Left renal pelvis (tissue), 4 donors: ENCODE data around the gene MLLT6. TPM values are rescaled to one million over a fixed set of nuclear protein-coding genes. Genes with fewer than 3 reads are reported as not detected.

Experiments
- DNase-seq, 4 donors: peaks; one replicate each; pipeline ENCODE4 v3.0.0-alpha.2; 2013; ENCODE audit warnings: low read depth in 4 of 4, low spot score in 3 of 4
- polyA plus RNA-seq, 4 donors: library from polyadenylated mRNA; unstranded; fragments of 120-200 nt; gene quantifications; one replicate each; pipeline ENCODE4 v1.2.1, GENCODE V29; 2013; ENCODE audit not compliant: insufficient read length in 4 of 4

The MLLT6 gene
- polyA plus RNA-seq, result 100 to 1,000 TPM in 1 of 4 donors, 10 to 100 TPM in 3; 64.1 to 137 (median 91.3) TPM

- DNase-seq, result peak in 1 of 4 donors; percentile 71
These were observed at the start of gene MLLT6 for GRCh38 chr17:38704606-38705522. MLLT6 (plus strand) TSS chr17:38705273; CDS start chr17:38705633, 360 bp downstream.

DNA sequence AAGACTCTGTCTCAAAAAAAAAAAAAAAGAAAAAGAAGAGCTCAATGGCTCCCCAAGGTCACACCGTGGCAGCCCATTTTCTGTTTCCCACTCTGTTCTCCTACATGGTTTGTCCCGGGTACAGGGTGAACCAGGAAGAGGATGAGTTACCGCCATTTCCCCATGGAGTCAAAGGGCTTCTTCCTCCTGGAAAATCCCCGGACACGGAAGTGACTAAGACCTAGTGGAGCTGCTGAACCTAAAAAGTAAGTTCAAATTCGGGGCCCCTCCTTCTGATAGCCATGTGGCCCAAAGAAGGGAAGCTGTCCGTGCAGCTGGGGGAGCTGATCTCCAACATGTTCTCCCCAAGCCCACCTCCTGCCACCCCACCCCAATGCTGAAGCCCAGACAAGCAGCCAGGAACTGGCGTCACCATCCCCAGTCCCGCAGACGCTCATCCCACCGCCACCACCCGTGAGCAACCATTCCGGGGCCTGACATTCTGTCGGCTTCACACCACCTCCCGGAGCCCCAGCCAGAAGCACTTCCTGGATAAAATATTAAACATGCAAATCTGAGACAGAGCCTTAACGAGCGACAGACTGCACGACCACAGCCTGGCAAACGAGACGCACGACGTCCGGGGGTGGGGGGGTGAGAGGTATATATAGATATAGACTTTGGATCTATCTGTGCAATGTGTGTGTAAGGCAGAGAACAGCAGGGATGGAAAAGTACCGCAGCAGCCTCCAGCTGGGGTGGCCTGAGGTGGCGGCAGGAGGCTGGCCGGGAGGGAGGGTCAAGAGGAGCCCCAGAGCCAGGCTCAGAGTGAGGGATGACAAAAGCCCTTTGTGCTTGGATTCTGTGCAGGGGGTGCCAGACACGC is 47.9 kb upstream of the MLLT6 start:
- DNase-seq, result no peak

DNA sequence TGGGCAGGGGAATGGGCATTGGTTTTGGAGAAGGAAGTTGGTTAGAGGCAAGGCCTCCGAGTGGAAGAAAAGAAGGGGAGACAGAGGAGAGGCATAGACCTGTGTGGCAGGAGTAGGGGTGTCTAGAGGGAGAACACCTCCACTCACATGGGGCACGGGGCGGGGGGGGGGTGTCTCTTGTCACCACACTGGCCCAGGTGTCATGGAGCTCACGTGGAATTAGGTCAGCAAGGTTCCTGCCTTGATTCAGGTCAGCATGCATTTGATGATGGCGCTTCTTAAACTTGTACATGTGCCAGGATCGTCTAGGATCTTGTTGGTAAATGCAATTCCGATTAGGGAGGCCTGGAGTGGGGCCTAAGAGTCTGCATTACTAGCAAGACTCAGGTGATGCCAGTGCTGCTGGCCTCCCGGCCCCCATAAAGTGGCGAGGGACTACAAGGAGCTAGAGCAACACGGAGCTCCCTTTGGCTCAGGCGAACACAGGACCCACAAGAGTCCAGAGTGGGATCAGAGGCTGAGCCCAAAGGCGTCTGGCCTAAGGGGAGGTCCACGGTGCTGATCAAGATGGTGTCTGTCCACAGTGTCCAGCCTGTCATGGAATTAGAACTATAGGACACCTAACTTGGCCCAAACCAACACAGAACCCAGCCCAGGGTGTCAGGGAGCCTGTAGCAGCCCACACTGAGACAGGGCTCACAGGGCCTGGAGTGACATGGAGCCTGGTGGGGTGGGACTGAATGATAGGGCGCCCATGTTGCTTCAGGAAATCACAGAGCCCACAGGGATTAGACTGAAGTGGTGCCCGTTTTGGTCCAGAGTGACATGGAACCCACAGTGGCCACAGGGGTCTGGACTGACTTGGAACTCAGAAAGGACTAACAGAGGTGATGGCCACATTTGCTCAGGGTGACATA is 47.0 kb upstream of the MLLT6 start:
- DNase-seq, result no peak

DNA sequence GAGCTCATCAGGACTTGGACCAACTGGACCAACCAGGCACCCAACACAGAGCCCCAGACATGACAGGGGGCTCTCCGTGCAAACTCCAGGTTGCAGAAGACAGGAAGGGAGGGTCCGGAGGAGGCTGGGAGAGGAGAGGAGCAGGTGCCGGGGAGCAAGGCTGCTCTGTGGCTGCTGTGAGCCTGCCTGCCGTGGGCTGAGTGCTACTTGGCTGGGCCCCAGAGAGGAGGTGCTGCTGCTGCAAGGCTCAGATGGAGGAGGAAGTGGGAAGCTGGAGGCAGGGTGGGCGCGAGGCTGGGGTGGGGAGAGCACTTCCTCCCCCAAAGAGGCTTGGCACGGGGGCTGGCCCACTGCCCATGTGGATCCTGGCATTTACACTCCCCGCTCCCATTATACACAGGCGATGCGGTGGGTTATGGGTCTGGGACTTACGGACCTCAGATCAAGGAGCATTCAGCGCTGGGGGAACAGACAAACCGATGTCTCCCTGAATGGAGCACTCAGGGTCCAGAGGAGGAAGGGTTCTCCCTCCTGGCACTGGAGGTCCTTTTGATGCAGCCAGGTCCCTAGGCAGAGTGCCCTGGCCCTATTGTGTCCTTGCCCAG is 46.2 kb upstream of the MLLT6 start:
- no peak for DNase-seq

DNA sequence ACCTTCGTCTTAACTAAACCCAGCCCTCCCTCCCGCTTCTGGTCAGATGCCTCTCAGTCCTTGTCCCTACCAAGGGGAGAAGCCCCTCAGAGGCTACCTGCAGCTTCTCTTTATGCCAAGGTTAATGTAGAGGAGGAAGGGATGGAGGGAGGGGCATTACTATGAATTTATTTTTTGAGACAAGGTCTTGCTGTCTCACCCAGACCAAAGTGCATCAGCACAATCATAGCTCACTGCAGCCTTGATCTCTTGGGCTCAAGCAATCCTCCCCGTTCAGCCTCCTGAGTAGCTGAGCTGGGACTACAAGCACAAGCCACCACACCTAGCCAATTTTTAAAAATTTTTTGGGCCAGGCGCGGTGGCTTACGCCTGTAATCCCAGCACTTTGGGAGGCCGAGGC is 45.7 kb upstream of the MLLT6 start:
- no peak for DNase-seq

GRCh38 chr17:38660097-38661025 is 44.7 kb upstream of the MLLT6 start:
- DNase-seq, result no peak

DNA sequence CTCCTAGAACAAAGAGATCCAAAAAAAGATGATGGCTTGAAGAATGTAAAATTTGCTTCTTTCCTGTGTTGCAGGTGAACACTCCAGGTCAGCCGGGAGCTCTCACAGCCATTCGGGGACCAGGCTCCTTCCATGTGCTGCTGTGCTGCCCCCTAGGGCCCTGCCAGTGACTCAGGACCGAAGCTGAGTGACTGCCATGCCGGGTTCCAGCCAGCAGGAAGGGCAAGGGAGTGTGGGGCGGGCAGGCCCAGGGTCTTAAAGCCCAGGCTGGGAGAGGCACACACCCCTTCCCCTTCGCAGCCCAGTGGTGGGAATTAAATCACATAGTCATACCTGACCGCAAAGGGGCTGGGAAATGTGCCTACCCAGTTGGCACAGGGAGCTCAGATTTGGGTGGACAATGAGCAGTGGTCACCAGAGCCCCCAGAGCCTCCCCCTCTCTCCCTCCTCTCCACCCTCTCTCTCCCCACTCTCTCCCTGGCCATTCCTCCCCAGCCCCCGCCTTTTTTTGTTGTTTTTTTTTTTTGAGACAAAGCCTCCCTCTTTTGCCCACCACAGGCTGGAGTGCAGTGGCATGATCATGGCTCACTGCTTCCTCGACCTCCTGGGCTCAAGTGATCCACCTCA is 41.8 kb upstream of the MLLT6 start:
- DNase-seq, result peak in 1 of 4 donors; percentile 24

- no peak for DNase-seq
These were observed 41.0 kb upstream of the MLLT6 start for GRCh38 chr17:38663964-38664644.

- peak in 2 of 4 donors; percentile 42 to 43 for DNase-seq
These were observed 37.8 kb upstream of the MLLT6 start for GRCh38 chr17:38667099-38667786.

GRCh38 chr17:38667787-38668122 is 37.3 kb upstream of the MLLT6 start:
- DNase-seq, result no peak

DNA sequence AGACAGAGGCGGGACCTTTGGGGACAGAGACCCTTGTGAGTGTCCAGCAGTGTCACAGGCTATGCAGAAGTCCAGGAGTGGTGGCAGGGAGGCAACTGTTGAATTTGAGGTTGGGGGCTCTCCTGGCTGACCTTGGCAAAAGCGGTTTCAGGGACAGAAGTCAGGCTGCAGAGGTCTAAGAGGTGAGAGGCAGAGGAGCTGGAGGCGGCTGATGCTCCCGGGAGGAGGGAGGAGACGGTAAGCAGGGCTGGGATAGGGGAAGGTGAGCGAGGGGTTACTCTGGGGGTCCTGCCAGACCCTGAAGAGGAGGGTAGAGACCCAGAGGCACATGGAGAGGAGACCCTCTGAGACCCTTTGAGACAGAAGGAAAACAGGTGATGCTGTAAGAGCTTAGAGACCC is 35.6 kb upstream of the MLLT6 start:
- DNase-seq, result no peak

GRCh38 chr17:38671939-38672720 is 32.9 kb upstream of the MLLT6 start:
- no peak for DNase-seq

DNA sequence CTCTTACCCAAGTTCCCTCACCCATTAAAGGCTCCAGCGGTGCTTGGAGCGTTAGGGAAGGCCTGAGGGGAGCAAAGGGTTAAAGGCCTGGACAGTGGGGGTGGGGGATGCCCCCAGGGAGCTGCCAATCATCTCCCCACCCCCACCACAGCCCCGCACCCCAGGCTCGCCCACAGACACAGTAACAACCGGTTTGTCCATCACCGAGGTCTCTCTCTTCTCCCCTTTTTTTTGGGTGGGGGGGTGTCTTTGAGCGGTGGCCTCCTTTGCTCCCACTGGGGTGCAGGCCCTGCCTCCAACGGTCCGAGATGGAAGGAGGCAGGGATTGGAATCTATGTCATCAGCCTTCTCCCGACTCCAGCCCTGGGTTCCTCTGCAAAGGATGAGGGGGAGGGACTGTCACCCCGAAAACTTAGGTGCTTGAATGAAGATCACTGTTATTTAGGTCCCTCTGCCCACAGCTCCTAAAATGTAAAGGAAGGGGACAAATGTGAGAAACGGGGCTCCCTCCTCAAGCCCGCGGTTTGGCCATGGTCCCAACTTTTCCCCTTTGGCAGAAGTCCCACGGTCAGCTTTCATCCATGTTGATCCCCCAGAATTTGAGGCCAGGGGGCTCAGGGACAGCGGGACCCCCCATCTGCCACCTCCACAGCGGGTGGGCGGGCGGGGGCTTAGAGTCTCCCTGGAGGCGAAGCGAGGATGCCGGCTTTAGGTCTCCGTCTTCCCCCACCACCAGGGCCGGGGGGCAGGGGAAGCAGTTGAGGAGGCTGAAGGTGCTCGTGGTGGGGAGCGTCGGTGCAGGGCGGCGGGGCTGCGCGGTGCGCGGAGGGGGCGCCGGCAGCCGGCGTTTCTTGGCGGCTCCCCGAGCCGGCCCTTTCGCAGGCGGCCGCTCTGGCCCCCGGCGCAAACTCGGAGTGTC is 32.0 kb upstream of the MLLT6 start:
- DNase-seq, result no peak

GRCh38 chr17:38673707-38674013 is 31.4 kb upstream of the MLLT6 start:
- no peak for DNase-seq

DNA sequence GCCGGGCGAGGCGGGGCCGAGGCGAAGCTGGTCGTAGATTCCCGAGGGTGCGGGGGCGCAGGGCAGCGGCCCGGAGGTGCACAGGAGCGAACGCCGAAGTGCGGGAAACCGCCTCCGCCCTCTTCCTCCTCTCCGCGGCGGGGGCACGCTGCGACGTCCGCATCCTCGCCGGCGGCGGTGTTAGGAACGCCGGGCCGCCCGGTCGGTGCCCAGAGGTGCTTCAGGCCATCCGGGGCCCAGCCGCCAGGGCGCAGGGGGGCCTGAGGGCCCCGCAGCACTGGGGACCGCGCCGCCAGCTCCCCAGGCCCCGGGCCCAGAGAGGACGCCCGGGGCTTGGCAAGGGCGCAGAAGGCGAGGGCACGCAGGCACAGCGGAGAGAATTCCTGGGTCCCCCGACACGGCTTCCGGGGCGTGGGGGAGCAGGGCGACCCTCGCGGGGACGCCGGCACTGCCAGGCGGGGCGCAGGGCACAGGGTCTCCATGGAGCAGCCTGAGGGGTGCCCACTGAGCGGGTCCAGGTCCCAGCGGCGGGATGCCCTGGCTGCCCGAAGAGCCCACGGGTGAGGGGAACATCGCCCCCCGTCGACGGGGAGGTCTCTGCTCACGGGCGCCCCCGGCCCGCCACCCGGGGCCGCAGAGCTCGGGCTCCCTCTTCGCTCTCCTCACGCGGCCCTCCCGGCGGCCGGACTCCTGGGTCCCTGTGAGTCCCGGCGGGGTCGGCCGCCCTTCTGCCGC is 30.9 kb upstream of the MLLT6 start:
- DNase-seq, result no peak
